Mesenchymal stem cell (in vitro differentiated cells and primary cell): ENCODE measurements around the gene CTU2.

Experiments used
- DNase-seq: peaks from one replicate; pipeline ENCODE4 v3.0.0-alpha.2; 2013
- H2AFZ ChIP-seq: one replicate; pipeline ENCODE4 v1.6.1; 2013; ENCODE audit warnings: low read depth, mild to moderate bottlenecking, control low read depth, inconsistent platforms, low read length, moderate library complexity
- H2AK5ac ChIP-seq: 2 replicates; pipeline ENCODE4 v1.6.1; 2013; ENCODE audit warnings: low read length, moderate library complexity, mild to moderate bottlenecking, inconsistent platforms; ENCODE audit not compliant: severe bottlenecking
- H2BK120ac ChIP-seq: one replicate; pipeline ENCODE4 v1.6.1; 2013; ENCODE audit warnings: low read depth, mild to moderate bottlenecking, inconsistent platforms, low read length, moderate library complexity
- H2BK12ac ChIP-seq, 2 experiments: one replicate each; pipeline ENCODE4 v1.6.1; 2013; ENCODE audit warnings: inconsistent platforms in 2 of 2, low read length in 2 of 2, mild to moderate bottlenecking in 2 of 2, moderate library complexity in 2 of 2, control low read depth in 1 of 2
- H2BK15ac ChIP-seq: one replicate; pipeline ENCODE4 v1.6.1; 2013; ENCODE audit warnings: mild to moderate bottlenecking, low read depth, inconsistent platforms; ENCODE audit not compliant: poor library complexity, severe bottlenecking
- H2BK5ac ChIP-seq: 2 replicates; pipeline ENCODE4 v1.6.1; 2013; ENCODE audit warnings: low read depth, mild to moderate bottlenecking, low read length, control low read depth, inconsistent platforms; ENCODE audit not compliant: poor library complexity, severe bottlenecking
- H3K14ac ChIP-seq, 2 experiments: one replicate each; pipeline ENCODE4 v1.6.1; 2013; ENCODE audit warnings: inconsistent platforms in 2 of 2, low read length in 2 of 2, control low read depth in 1 of 2, mild to moderate bottlenecking in 1 of 2, moderate library complexity in 1 of 2
- H3K18ac ChIP-seq, 2 experiments: one replicate each; pipeline ENCODE4 v1.6.1; 2013; ENCODE audit warnings: inconsistent platforms in 2 of 2, low read length in 2 of 2, control low read depth in 1 of 2, low read depth in 1 of 2, mild to moderate bottlenecking in 1 of 2
- H3K23ac ChIP-seq, 2 experiments: one replicate each; pipeline ENCODE4 v1.6.1; 2013; ENCODE audit warnings: inconsistent platforms in 2 of 2, low read length in 2 of 2, mild to moderate bottlenecking in 2 of 2, moderate library complexity in 2 of 2, control low read depth in 1 of 2
- H3K27ac ChIP-seq: 2 replicates; pipeline ENCODE4 v1.5.1; 2013; ENCODE audit warnings: mild to moderate bottlenecking, moderate library complexity, low read length, control low read depth, inconsistent platforms; ENCODE audit not compliant: poor library complexity, severe bottlenecking
- H3K27me3 ChIP-seq, 2 experiments: 2 replicates each; pipeline versions ENCODE4 v1.6.1 to v1.7.0; 2013; ENCODE audit warnings: low read length in 2 of 2, mild to moderate bottlenecking in 2 of 2, moderate library complexity in 2 of 2, control low read depth in 1 of 2, inconsistent platforms in 1 of 2; ENCODE audit not compliant: control insufficient read depth in 1 of 2, insufficient read depth in 1 of 2
- H3K36me3 ChIP-seq, 2 experiments: 2 replicates each; pipeline versions ENCODE4 v1.6.1 to v1.7.0; 2013; ENCODE audit warnings: low read length in 2 of 2, control low read depth in 1 of 2, inconsistent platforms in 1 of 2, low read depth in 1 of 2, mild to moderate bottlenecking in 1 of 2; ENCODE audit not compliant: insufficient read depth in 2 of 2, control insufficient read depth in 1 of 2
- H3K4ac ChIP-seq, 2 experiments: one replicate each; pipeline ENCODE4 v1.6.1; 2013; ENCODE audit warnings: inconsistent platforms in 2 of 2, low read length in 2 of 2, mild to moderate bottlenecking in 2 of 2, moderate library complexity in 2 of 2, control low read depth in 1 of 2, low read depth in 1 of 2
- H3K4me1 ChIP-seq: 2 replicates; pipeline ENCODE4 v1.6.1; 2013; ENCODE audit warnings: low read depth, low read length, control low read depth; ENCODE audit not compliant: control insufficient read depth, insufficient read depth
- H3K4me2 ChIP-seq: 2 replicates; pipeline ENCODE4 v1.6.1; 2013; ENCODE audit warnings: low read length, mild to moderate bottlenecking, inconsistent platforms; ENCODE audit not compliant: poor library complexity, severe bottlenecking
- H3K4me3 ChIP-seq, 2 experiments: 2 replicates each; pipeline versions ENCODE4 v1.5.1 to v1.7.0; 2013; ENCODE audit warnings: low read length in 2 of 2, mild to moderate bottlenecking in 2 of 2, control low read depth in 1 of 2, low read depth in 1 of 2; ENCODE audit not compliant: insufficient read depth in 1 of 2
- H3K79me1 ChIP-seq: replicated peaks from 2 replicates; pipeline ENCODE4 v1.6.1; 2013; ENCODE audit warnings: mild to moderate bottlenecking, control low read depth, low read length, inconsistent platforms; ENCODE audit not compliant: poor library complexity, severe bottlenecking
- H3K9ac ChIP-seq: 2 replicates; pipeline ENCODE4 v1.7.0; 2013; ENCODE audit warnings: mild to moderate bottlenecking, low read length, moderate library complexity
- H3K9me3 ChIP-seq: 2 replicates; pipeline ENCODE4 v1.7.0; 2013; ENCODE audit warnings: mild to moderate bottlenecking, low read length; ENCODE audit not compliant: control insufficient read depth
- H4K8ac ChIP-seq: one replicate; pipeline ENCODE4 v1.6.1; 2013; ENCODE audit warnings: inconsistent platforms, mild to moderate bottlenecking, low read length, moderate library complexity
- H4K91ac ChIP-seq: one replicate; pipeline ENCODE4 v1.6.1; 2013; ENCODE audit warnings: mild to moderate bottlenecking, low read length, inconsistent platforms
- WGBS: methylation state at CpG from one replicate; pipeline ENCODE4 v1.1.7; 2013; ENCODE audit warnings: mixed read lengths; 5-methylcytosine and 5-hydroxymethylcytosine counted together

CTU2 gene

DNA sequence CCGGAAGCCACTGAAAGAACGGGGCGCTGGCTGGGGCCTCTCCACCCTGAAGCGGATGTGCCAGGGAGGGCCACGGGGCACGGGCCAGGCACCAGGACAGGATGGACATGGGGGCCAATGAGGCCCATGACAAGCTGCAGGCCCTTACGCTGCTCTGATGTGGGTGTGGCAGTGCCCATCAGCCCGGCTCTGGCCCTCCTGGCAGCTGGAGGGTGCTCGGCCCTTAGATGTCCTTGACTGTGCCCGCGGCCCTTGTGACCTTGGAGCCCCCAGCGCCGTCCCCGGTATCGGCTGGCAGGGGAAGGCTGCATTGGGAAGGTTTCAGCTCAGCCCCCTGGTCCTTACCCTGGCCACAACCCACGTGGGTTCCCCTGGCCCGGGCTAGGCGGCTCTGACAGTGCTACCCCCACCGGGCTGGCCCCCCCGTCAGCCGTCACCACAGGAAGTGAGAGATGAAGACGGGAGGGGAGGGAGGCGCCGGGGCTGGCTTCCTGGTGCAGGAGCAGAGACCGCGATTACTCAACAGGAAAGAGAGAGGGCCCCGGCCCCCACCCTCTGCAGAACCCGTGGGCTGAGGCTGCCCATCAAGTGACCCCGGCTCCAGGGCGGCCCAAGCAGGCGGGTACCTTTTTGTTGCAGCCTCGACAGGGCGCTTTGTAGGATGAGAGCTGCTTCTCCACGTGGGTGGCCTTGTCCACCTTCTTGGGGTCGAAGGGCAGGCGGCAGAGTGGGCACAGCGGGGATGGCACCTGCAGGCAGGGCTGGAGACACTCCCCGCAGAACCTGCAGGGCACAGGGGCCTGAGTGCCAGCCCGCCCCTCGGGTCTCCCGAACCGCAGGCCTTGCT is 5.4 kb upstream of the CTU2 start:
- Histone ChIP-seq H3K9me3 (no peaks in the 10 kb centered on the region), H3K14ac (peak overlapping the region in 1 of 2 experiments; percentile 90), H4K8ac (peak overlapping the region; percentile 96), H2BK5ac (no peak overlapping the region), H2AFZ (no peak overlapping the region), H3K18ac (peak overlapping the region; percentile 98), H2BK120ac (peak overlapping the region; percentile 69), H2AK5ac (no peak overlapping the region), H4K91ac (peak overlapping the region; percentile 94), H3K23ac (peak overlapping the region in 1 of 2 experiments; percentile 66), H3K36me3 (peaks cover 24 to 65% of the 10 kb centered on the region in 2 experiments), H2BK12ac (peak overlapping the region; percentile 72 to 99), H3K79me1 (peaks cover 28% of the 10 kb centered on the region), H3K4me3 (no peak overlapping the region), H3K9ac (no peak overlapping the region), H3K27me3 (no peaks in the 10 kb centered on the region), H3K4me2 (peak overlapping the region; percentile 48), H3K27ac (no peak overlapping the region), H3K4ac (peak overlapping the region; percentile 62 to 91), H3K4me1 (peaks cover 29% of the 10 kb centered on the region), H2BK15ac (peak overlapping the region; percentile 94)
- WGBS: 44% methylated on average over 42 of the region's 42 CpGs
- DNase-seq: peak; percentile 93

DNA sequence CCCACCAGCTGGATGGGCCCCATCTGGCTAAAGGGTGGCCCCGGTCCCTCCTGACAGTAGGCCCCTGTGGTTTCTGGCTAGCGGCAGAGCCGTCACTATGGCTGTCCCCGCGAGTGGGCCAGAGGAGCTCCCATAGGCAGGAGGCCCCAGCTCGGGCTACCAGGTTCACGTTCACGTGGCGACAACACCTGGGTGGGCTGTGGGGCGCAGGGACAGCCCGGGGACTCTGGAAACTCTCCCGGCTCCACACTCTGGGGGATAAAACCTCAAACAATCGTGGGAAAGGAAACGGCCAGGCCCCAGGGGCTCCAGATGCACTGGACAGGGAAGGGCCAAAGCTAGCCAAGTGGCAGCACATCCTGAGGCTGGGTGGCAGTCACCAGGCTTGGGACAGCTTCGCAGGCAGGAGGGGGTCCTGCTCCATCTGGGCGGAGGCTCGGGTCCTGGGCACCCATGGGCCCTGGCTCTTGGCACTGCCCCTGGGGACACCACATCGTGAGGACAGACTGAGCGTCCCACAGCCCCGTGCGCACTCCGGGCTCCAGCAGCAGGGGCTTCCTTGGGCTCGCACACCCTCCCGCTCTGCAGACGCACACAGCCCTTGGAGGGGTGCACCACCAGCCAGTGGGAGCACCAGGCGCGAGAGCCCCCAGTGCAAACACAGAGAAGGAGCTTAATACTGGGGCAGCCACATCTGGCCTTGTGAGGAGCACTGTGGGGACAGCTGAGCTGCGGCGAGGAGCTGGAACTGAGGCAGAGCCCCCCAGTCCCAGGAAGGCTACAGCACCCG is 4.5 kb upstream of the CTU2 start:
- Histone ChIP-seq H2BK15ac (peak overlapping the region; percentile 94), H4K8ac (peak overlapping the region; percentile 96), H3K14ac (peak overlapping the region in 1 of 2 experiments; percentile 5), H3K23ac (no peak overlapping the region), H3K18ac (peak overlapping the region; percentile 98), H3K36me3 (peaks cover 24 to 56% of the 10 kb centered on the region in 2 experiments), H3K4me2 (no peak overlapping the region), H3K4ac (peak overlapping the region; percentile 42 to 91), H3K27me3 (no peaks in the 10 kb centered on the region), H3K4me3 (no peak overlapping the region), H4K91ac (peak overlapping the region; percentile 94), H3K9me3 (no peaks in the 10 kb centered on the region), H3K4me1 (peaks cover 29% of the 10 kb centered on the region), H2AFZ (no peak overlapping the region), H2BK12ac (peak overlapping the region; percentile 96 to 100), H2BK5ac (no peak overlapping the region), H2BK120ac (peak overlapping the region; percentile 55), H3K9ac (no peak overlapping the region), H2AK5ac (no peak overlapping the region), H3K79me1 (peaks cover 32% of the 10 kb centered on the region), H3K27ac (no peak overlapping the region)
- 87% methylated on average over 30 of the region's 30 CpGs for WGBS
- DNase-seq: no peak

DNA sequence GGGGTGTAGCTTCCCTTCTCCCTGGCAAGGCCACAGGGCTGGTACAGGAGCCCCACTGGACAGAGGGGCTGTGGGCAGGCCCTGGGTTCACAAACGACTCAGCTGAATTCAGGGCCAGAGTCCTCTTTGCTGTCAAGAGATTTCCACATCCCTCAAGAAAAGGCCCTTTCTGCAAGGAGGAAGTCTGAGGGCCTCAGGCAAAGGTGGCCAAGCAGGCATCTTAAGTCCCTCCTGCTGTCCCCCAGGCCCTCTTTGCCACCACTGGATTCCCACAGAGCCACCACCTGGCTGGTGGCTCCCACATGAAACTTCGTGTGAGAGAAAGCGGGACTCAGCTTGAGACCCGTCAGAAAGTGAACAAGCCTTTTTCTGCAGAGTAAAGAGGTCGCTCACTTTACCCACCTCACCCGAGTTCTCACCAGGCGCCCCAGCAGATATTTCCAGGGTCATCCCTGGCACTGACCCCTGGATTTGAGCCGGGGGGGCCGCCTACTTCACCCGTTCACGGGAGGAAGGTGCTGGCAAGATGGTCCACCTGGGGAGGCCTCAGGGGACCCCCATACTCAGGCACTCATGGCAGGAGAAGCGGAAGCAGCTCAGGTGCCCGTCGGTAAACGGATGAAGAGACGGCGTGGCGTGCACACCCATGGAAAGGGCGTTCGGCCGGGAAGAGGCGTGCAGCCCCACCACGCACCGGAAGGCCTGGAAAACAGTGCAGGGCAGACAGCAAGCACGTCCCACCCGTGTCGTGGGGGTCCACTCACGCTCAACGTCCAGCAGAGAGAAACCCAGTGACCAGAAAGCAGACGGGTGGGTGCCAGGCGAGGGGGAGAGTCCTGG is 3.7 kb upstream of the CTU2 start:
- Histone ChIP-seq H3K36me3 (peaks cover 21 to 49% of the 10 kb centered on the region in 2 experiments), H3K4me2 (no peak overlapping the region), H2BK12ac (peak overlapping the region; percentile 31 to 69), H2BK5ac (no peak overlapping the region), H2AFZ (no peak overlapping the region), H3K4me3 (no peak overlapping the region), H3K14ac (no peak overlapping the region), H3K79me1 (peaks cover 36% of the 10 kb centered on the region), H2AK5ac (no peak overlapping the region), H4K8ac (no peak overlapping the region), H2BK120ac (peak overlapping the region; percentile 15), H2BK15ac (peak overlapping the region; percentile 85), H3K9ac (no peak overlapping the region), H4K91ac (peak overlapping the region; percentile 94), H3K27ac (no peak overlapping the region), H3K9me3 (no peaks in the 10 kb centered on the region), H3K27me3 (no peaks in the 10 kb centered on the region), H3K4ac (peak overlapping the region; percentile 18 to 40), H3K18ac (peak overlapping the region in 1 of 2 experiments; percentile 98), H3K4me1 (peaks cover 35% of the 10 kb centered on the region), H3K23ac (peak overlapping the region in 1 of 2 experiments; percentile 57)
- WGBS: 91% methylated on average over 31 of the region's 31 CpGs
- no peak for DNase-seq
